A549 (cell line): ENCODE measurements around the gene KRT71. TPM values are rescaled to one million over a fixed set of nuclear protein-coding genes. Genes with fewer than 3 reads are reported as not detected.
A peak's percentile ranks its signal among the peaks of the same experiment; 100 is the strongest.

Experiments used
- ATAC-seq, 2 experiments: fragments of 200-7000 bp in 1 of 2; fragments of >200 bp in 1 of 2; cut with Nextera tagmentation in 1 of 2; cut with Tn5 transposase in 1 of 2; 3 replicates each; pipeline versions ENCODE4 v1.8.0 to v1.9.1; 2018 to 2020; ENCODE audit warnings: mild to moderate bottlenecking in 1 of 2, moderate library complexity in 1 of 2
- CTCF ChIA-PET: fragments of 300-600 bp; sonication (Branson Sonifier 250); formaldehyde crosslinking; extraction: SDS; loops from one replicate; lab custom pipeline; 2021; ENCODE audit warnings: antibody characterized with exemption, inconsistent platforms; lab: Yijun Ruan, JAX
- POLR2A ChIA-PET: fragments of 350-600 bp; formaldehyde crosslinking; extraction: SDS; loops from one replicate; lab custom pipeline; 2021; ENCODE audit warnings: antibody characterized with exemption, inconsistent platforms; lab: Yijun Ruan, JAX
- DNase-seq, 2 experiments: peaks; one replicate each; pipeline versions ENCODE4 v3.0.0 to v3.0.0-alpha.2; 2011 to 2016; ENCODE audit warnings: low read depth in 1 of 2, low spot score in 1 of 2
- FAIRE-seq: peaks from 2 replicates; lab custom pipeline; 2011; peaks lifted over from hg19 to GRCh38; lab: Jason Lieb, UNC
- H3K27ac ChIP-seq, 2 experiments: fragments of >200 bp; sonication (Bioruptor Twin); formaldehyde crosslinking; 3 replicates each; pipeline ENCODE4 v1.5.1; 2016 to 2017
- H3K4me1 ChIP-seq: fragments of >200 bp; sonication (Bioruptor Twin); formaldehyde crosslinking; 3 replicates; pipeline ENCODE4 v1.6.1; 2016
- H3K4me2 ChIP-seq: fragments of >200 bp; sonication (Bioruptor Twin); formaldehyde crosslinking; 3 replicates; pipeline ENCODE4 v1.6.1; 2016
- H3K4me3 ChIP-seq: fragments of >200 bp; sonication (Bioruptor Twin); formaldehyde crosslinking; 3 replicates; pipeline ENCODE4 v1.5.1; 2016
- H3K9me3 ChIP-seq: fragments of >200 bp; sonication (Bioruptor Twin); formaldehyde crosslinking; 3 replicates; pipeline ENCODE4 v1.6.1; 2016
- CEBPB ChIP-seq, 2 experiments: fragments of >200 bp in 1 of 2; sonication (Bioruptor Twin) in 1 of 2; formaldehyde crosslinking in 1 of 2; IDR thresholded peaks; 2 replicates each; pipeline ENCODE4 v1.6.1; 2012 to 2016
- ELK1 ChIP-seq: fragments of 150-350 bp; IDR thresholded peaks from 2 replicates; pipeline ENCODE4 v1.6.1; 2014; ENCODE audit warnings: low read depth, mild to moderate bottlenecking, low read length
- HOXB5 ChIP-seq: fragments of 250-450 bp; sonication (Bioruptor Pico); IDR thresholded peaks from 2 replicates; pipeline ENCODE4 v1.5.0; 2020; ENCODE audit warnings: mild to moderate bottlenecking, moderate library complexity
- JUNB ChIP-seq: fragments of >200 bp; sonication (Bioruptor Twin); formaldehyde crosslinking; IDR thresholded peaks from 2 replicates; pipeline ENCODE4 v1.6.1; 2016
- KDM5A ChIP-seq: fragments of 200-600 bp; sonication (generic); IDR thresholded peaks from 2 replicates; pipeline ENCODE4 v1.6.1; 2016; ENCODE audit warnings: antibody characterized with exemption, mild to moderate bottlenecking
- MAFK ChIP-seq: fragments of 450-650 bp; IDR thresholded peaks from 2 replicates; pipeline ENCODE4 v1.6.1; 2014; ENCODE audit not compliant: partially characterized antibody
- PHF8 ChIP-seq: fragments of 200-600 bp; sonication (generic); IDR thresholded peaks from 2 replicates; pipeline ENCODE4 v1.6.1; 2016; ENCODE audit warnings: low read depth, mild to moderate bottlenecking, antibody characterized with exemption, moderate library complexity, borderline replicate concordance
- RAD21 ChIP-seq, 2 experiments: fragments of >200 bp in 1 of 2; sonication (Bioruptor Twin) in 1 of 2; formaldehyde crosslinking in 1 of 2; IDR thresholded peaks in 1 of 2; conservative IDR thresholded peaks in 1 of 2; 2 replicates in 1 of 2; 3 replicates in 1 of 2; pipeline ENCODE4 v1.6.1; 2012 to 2018; ENCODE audit warnings: inconsistent platforms in 1 of 2
- RFX5 ChIP-seq: fragments of 450-650 bp; IDR thresholded peaks from 2 replicates; pipeline ENCODE4 v1.7.1; 2014; ENCODE audit warnings: antibody characterized with exemption, mild to moderate bottlenecking, moderate library complexity
- RNF2 ChIP-seq: fragments of 200-600 bp; sonication (generic); IDR thresholded peaks from 2 replicates; pipeline ENCODE4 v1.6.1; 2016; ENCODE audit warnings: low read depth, mild to moderate bottlenecking, antibody characterized with exemption, moderate library complexity, borderline replicate concordance
- SMC3 ChIP-seq: fragments of >200 bp; sonication (Bioruptor Twin); formaldehyde crosslinking; IDR thresholded peaks from 3 replicates; pipeline ENCODE4 v1.6.1; 2018; ENCODE audit warnings: inconsistent platforms
- SREBF2 ChIP-seq: fragments of 450-650 bp; IDR thresholded peaks from 2 replicates; pipeline ENCODE4 v1.6.1; 2014; ENCODE audit warnings: mild to moderate bottlenecking, moderate library complexity
- ZFP36 ChIP-seq: fragments of 450-650 bp; IDR thresholded peaks from 2 replicates; pipeline ENCODE4 v1.6.1; 2014; ENCODE audit warnings: borderline replicate concordance; ENCODE audit not compliant: partially characterized antibody
- WGBS: methylation state at CpG from one replicate; pipeline ENCODE4 v1.1.6; 2017; ENCODE audit errors: missing lambda C conversion rate; 5-methylcytosine and 5-hydroxymethylcytosine counted together
- polyA plus RNA-seq, 4 experiments: library from polyadenylated mRNA; depleted of rRNA in 3 of 4; stranded (reverse); fragments of >200 nt; fragmentation: RNase III in 1 of 4; extraction: RNeasy Plus Mini Kit Qiagen cat#74134 plus additional on column Dnase treatment in 1 of 4; gene quantifications; 2 replicates in 3 of 4; 3 replicates in 1 of 4; pipeline ENCODE4 v1.2.3, GENCODE V29; 2011 to 2017
- TF ChIP-seq, protein P1 (sequence below): fragments of 250-450 bp; sonication (Bioruptor Pico); IDR thresholded peaks from 2 replicates; pipeline ENCODE4 v1.5.0; 2020; ENCODE audit warnings: low read depth, mild to moderate bottlenecking, moderate library complexity
- TF ChIP-seq, protein P2 (sequence below): fragments of 450-650 bp; IDR thresholded peaks from 2 replicates; pipeline ENCODE4 v1.6.1; 2014; ENCODE audit warnings: antibody characterized with exemption
- TF ChIP-seq, protein P3 (sequence below): IDR thresholded peaks from 2 replicates; pipeline ENCODE4 v1.6.1; 2012
- TF ChIP-seq, protein P4 (sequence below): fragments of >200 bp; sonication (Bioruptor Twin); formaldehyde crosslinking; IDR thresholded peaks from 3 replicates; pipeline ENCODE4 v1.6.1; 2016

The KRT71 gene
- polyA plus RNA-seq, 2 of the 4 experiments (the other 2 are of a cell fraction): not detected

- peak in 1 of 2 experiments; percentile 41; a peak in 3 of 6 replicates for ATAC-seq
- peak overlapping the region; percentile 43 to 82 for H3K27ac ChIP-seq
- no peaks in the 10 kb centered on the region for H3K9me3 ChIP-seq
- 43% methylated on average over 2 of the region's 2 CpGs for WGBS
- CTCF ChIA-PET: interaction anchor here (0.6 to 13.8 kb wide), 56 partner anchors 9 to 552 kb away, joined by 3 to 492 read pairs (median 4); partner anchors contain the start of genes KRT2, KRT5 and KRT74
- no peak overlapping the region for H3K4me3 ChIP-seq
- POLR2A ChIA-PET: no interaction called here
- TF ChIP-seq JUNB: no peak
- TF ChIP-seq KDM5A: no peak
- TF ChIP-seq ZFP36: peak; percentile 78
- TF ChIP-seq MAFK: no peak
- TF ChIP-seq HOXB5: no peak
- H3K4me2 ChIP-seq: peak overlapping the region; percentile 45
- FAIRE-seq: no peak
- H3K4me1 ChIP-seq: peaks cover 24% of the 10 kb centered on the region
- DNase-seq: no peak
Observed at GRCh38 chr12:52582486-52582885, 29.5 kb upstream of the KRT71 start.

DNA sequence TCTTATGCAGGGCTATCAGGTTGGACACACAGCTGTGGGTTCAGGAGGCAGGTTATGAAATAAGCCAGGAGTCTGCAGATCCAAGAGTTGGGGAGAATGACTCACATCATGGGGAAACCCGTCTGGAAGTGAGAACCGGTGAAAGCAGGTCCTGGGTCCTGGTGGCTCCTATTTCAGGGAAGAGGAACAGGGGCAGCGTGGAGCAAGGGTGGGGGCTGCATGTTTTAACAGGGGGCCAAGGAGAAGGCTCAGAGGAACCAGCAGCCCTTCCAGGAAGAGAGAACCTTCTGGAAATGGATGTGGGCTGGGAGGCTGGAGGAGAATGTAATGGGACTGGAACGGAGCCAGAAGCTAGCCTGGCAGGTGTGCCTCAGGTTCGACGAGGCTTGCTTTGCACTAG is 28.5 kb upstream of the KRT71 start:
- 53% methylated on average over 6 of the region's 6 CpGs for WGBS
- POLR2A ChIA-PET: no interaction called here
- peak; percentile 32 to 53 for DNase-seq

DNA sequence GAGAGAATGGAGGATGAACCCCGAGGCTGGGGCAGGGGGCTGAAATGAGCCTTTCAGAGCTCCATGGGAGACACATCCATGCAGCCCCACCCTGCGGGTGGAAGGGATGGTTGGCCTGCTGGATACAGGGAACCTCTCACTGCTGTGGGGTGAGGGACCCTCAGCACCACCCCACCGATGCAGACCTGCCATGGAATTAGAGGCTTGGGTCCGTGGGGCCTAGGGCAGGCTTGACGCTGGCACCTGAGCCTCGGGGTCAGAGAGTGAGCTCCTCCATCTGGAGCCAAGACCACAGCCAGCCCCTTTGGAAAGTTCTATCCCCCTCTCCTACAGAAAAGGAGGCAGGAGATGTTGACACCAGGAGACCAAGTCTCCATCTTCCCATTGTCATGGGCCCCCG is 28.1 kb upstream of the KRT71 start:
- 91% methylated on average over 6 of the region's 7 CpGs for WGBS
- Histone ChIP-seq H3K4me3 (no peak overlapping the region), H3K9me3 (no peaks in the 10 kb centered on the region), H3K27ac (peak overlapping the region in 1 of 2 experiments; percentile 82; a peak in 4 of 6 replicates), H3K4me1 (peaks cover 24% of the 10 kb centered on the region), H3K4me2 (peak overlapping the region; percentile 39; the same call in 2 of the 3 replicates)
- ATAC-seq (no peak), DNase-seq (no peak), FAIRE-seq (no peak)
- CTCF ChIA-PET: interaction anchor here (0.8 to 13.8 kb wide), 18 partner anchors 9 to 442 kb away, joined by 3 to 492 read pairs (median 4); no protein-coding TSS in a partner anchor
- POLR2A ChIA-PET: no interaction called here
- TF ChIP-seq, protein P1, sequence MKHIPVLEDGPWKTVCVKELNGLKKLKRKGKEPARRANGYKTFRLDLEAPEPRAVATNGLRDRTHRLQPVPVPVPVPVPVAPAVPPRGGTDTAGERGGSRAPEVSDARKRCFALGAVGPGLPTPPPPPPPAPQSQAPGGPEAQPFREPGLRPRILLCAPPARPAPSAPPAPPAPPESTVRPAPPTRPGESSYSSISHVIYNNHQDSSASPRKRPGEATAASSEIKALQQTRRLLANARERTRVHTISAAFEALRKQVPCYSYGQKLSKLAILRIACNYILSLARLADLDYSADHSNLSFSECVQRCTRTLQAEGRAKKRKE (CRISPR knock-in tag): no peak
- TF ChIP-seq RFX5: no peak
- no peak for TF ChIP-seq PHF8
- no peak for TF ChIP-seq RAD21 (conservative IDR thresholded peaks at IDR 0.05 in 1 of 2, IDR thresholded peaks at IDR 0.05 in 1 of 2)
- no peak for TF ChIP-seq ELK1
- TF ChIP-seq RNF2: no peak
- TF ChIP-seq, protein P2, sequence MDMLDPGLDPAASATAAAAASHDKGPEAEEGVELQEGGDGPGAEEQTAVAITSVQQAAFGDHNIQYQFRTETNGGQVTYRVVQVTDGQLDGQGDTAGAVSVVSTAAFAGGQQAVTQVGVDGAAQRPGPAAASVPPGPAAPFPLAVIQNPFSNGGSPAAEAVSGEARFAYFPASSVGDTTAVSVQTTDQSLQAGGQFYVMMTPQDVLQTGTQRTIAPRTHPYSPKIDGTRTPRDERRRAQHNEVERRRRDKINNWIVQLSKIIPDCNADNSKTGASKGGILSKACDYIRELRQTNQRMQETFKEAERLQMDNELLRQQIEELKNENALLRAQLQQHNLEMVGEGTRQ: no peak
- TF ChIP-seq, protein P3, sequence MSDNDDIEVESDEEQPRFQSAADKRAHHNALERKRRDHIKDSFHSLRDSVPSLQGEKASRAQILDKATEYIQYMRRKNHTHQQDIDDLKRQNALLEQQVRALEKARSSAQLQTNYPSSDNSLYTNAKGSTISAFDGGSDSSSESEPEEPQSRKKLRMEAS: no peak
- TF ChIP-seq SMC3: no peak

More for the DNA sequence above, 28.5 kb upstream of the KRT71 start:
- H3K27ac ChIP-seq: peak overlapping the region; percentile 23 to 82; a peak in 4 of 6 replicates
- TF ChIP-seq, protein P4, sequence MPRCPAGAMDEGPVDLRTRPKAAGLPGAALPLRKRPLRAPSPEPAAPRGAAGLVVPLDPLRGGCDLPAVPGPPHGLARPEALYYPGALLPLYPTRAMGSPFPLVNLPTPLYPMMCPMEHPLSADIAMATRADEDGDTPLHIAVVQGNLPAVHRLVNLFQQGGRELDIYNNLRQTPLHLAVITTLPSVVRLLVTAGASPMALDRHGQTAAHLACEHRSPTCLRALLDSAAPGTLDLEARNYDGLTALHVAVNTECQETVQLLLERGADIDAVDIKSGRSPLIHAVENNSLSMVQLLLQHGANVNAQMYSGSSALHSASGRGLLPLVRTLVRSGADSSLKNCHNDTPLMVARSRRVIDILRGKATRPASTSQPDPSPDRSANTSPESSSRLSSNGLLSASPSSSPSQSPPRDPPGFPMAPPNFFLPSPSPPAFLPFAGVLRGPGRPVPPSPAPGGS: no peak
- TF ChIP-seq SREBF2 (no peak), JUNB (0 out of 2 replicates have a peak, but pooled peaks have one; percentile 20), CEBPB (IDR thresholded peaks at IDR 0.05) (0 out of 4 replicates have a peak, but pooled peaks of 1 of the 2 experiments have one; percentile 11)
- TF ChIP-seq, all 56 proteins: peak for 2
- no peak for FAIRE-seq
- H3K4me2 ChIP-seq: peak overlapping the region; percentile 39; the same call in 2 of the 3 replicates
- no peaks in the 10 kb centered on the region for H3K9me3 ChIP-seq
- H3K4me1 ChIP-seq: peaks cover 24% of the 10 kb centered on the region
- H3K4me3 ChIP-seq: no peak overlapping the region
- peak; percentile 13 to 44; a peak in 1 of 6 replicates for ATAC-seq
- CTCF ChIA-PET: interaction anchor here (0.8 to 13.8 kb wide), 26 partner anchors 12 to 442 kb away, joined by 3 to 492 read pairs (median 4); no protein-coding TSS in a partner anchor
